NB4 (cell line): ENCODE measurements around the gene PLA2R1.

Source experiments
- DNase-seq: peaks from one replicate; pipeline ENCODE4 v3.0.0; 2010; ENCODE audit warnings: low read depth
- H3K4me3 ChIP-seq: one replicate; pipeline ENCODE4 v1.5.1; 2011; ENCODE audit warnings: mild to moderate bottlenecking, low read depth, low read length, moderate library complexity
- MAX ChIP-seq: IDR thresholded peaks from 2 replicates; pipeline ENCODE4 v1.6.1; 2011; ENCODE audit warnings: low read depth, low read length
- MYC ChIP-seq: IDR thresholded peaks from 2 replicates; pipeline ENCODE4 v1.6.1; 2011; ENCODE audit warnings: low read depth, low read length
- POLR2A ChIP-seq: IDR thresholded peaks from 2 replicates; pipeline ENCODE4 v1.6.1; 2011; ENCODE audit warnings: mild to moderate bottlenecking; ENCODE audit not compliant: insufficient read length; ENCODE audit errors: extremely low read depth
- TF ChIP-seq, protein P1 (sequence below): IDR thresholded peaks from one replicate; pipeline ENCODE4 v1.5.1; 2012; ENCODE audit warnings: low read depth, low read length

Gene PLA2R1

DNA sequence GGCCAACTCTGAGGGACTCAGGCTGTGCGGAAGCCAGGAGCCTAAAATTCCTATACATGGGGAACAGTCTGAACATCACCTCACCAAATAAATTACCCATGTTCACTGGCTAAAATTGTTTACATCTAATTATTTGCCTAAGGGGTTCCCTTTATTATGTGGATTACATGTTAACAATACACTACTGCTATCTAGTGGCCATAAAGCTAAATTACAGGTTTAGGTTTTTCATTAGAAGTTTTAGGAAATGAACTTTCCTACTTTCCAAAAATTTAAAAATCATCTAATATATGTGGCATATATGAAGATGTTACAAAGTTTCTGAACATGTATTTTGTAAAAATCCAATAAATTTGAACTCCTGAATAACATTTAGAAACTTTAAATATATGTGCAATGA lies 40.3 kb downstream of the PLA2R1 start:
- H3K4me3 ChIP-seq, result no peak overlapping the region
- peak; percentile 34 for DNase-seq
- TF ChIP-seq, protein P1, sequence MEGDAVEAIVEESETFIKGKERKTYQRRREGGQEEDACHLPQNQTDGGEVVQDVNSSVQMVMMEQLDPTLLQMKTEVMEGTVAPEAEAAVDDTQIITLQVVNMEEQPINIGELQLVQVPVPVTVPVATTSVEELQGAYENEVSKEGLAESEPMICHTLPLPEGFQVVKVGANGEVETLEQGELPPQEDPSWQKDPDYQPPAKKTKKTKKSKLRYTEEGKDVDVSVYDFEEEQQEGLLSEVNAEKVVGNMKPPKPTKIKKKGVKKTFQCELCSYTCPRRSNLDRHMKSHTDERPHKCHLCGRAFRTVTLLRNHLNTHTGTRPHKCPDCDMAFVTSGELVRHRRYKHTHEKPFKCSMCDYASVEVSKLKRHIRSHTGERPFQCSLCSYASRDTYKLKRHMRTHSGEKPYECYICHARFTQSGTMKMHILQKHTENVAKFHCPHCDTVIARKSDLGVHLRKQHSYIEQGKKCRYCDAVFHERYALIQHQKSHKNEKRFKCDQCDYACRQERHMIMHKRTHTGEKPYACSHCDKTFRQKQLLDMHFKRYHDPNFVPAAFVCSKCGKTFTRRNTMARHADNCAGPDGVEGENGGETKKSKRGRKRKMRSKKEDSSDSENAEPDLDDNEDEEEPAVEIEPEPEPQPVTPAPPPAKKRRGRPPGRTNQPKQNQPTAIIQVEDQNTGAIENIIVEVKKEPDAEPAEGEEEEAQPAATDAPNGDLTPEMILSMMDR, result peak; percentile 7
- no peak for TF ChIP-seq MYC

DNA sequence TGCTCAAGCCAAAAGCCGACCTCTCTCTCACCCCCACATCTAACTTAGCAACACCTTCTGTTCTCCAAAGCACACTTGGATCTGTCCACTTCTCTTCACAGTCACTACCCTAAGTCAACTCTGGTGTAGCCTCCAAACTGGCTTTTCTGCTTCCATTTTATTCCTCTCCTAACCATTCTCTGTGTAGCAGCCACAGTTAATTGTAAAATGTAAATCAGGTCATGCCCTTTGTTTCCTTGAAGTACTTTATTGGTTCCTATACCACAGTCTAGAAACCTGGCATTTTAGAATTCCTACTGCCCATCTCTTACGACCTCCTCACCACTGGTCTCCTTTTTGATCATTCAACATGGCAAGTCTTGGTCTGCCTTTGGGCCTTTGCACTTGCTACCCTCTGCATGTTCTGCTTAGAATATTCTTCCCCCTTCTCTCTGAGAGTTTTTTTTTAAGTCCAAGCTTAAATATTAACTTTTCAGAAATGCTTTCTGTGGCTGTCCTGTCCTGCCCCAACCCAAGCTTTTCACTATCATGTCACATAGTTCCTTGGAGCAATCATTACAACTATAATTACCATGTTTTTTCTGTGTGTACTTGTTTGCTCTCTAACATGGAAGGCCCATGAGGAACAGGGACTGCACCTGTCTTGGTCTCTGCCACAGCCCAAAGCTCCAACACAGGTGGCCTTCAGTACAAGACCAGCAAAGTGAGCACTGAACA lies 42.9 kb downstream of the PLA2R1 start:
- no peak for DNase-seq
- no peak overlapping the region for H3K4me3 ChIP-seq
- TF ChIP-seq MYC (no peak), MAX (no peak), POLR2A (no peak)
- TF ChIP-seq, protein P1, result no peak

- no peak overlapping the region for H3K4me3 ChIP-seq
- DNase-seq, result no peak
- no peak for TF ChIP-seq POLR2A
- no peak for TF ChIP-seq MAX
- no peak for TF ChIP-seq MYC
- TF ChIP-seq, protein P1, result no peak
Measured at GRCh38 chr2:160015746-160016145, 46.7 kb downstream of the PLA2R1 start.

GRCh38 chr2:160014227-160014626 lies 48.2 kb downstream of the PLA2R1 start:
- H3K4me3 ChIP-seq, result no peak overlapping the region
- DNase-seq, result no peak
- no peak for TF ChIP-seq MYC
- TF ChIP-seq MAX, result no peak
- TF ChIP-seq, protein P1, result no peak
- TF ChIP-seq POLR2A, result no peak

DNA sequence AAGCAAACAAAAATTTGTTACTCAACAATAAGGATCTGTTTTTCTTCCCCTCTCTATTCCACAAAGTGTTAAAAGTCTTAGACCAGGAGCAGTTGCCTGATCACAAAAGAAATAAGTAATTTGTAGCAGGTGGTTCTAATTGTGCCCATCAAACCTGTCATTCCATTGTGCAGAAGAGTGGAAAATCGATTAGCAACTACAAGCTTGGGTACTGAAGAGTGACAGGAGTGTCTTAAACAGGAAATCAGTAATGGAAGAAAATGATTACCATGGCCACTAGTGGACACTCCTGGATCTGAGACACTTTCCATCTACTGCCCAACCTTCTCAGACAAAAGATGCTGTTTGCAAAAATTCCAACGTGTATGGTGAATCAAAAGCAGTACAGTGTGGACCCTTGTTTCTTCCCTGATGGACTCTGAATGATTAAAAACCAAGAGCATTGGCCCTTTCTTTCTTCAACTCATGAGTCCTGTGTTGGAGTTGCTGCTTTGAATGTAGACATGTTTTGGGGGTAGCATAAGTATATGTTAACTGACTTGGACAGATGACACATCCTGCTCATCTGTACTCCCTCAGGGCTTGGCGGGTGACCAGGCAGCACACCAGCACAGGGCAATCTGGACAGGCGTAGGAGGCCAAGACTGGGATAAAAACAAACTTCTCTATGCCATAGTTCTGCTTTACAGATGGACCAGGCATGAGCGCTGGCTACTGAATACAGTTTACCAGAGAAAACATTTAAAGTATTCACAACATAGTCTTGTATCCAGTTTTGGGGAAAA lies 51.9 kb downstream of the PLA2R1 start:
- no peak for DNase-seq
- H3K4me3 ChIP-seq, result no peak overlapping the region
- TF ChIP-seq MAX (no peak), MYC (no peak), POLR2A (no peak)
- TF ChIP-seq, protein P1, result no peak

DNA sequence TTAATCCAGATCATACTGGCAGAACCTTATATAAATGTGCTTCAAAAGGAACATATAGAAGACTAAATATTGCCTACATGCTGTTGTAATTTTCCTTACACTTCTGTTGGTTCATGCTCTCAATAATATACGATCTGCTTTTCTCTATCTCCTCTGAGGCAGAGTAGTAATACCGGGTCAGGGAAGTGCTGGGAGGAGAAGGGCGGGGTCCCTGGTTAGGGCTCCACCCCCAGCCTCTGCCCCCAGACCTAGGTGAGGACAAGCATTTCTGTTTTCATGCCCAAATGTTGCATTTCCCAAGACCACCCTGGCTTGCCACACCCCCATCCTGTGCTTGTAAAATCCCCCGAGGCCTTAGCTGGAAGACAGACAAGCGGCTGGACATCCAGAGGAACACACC lies 55.3 kb downstream of the PLA2R1 start:
- no peak for DNase-seq
- no peak for TF ChIP-seq MAX
- H3K4me3 ChIP-seq, result no peak overlapping the region
